ENCODE measurements around the gene CDKN2C. TPM values are rescaled to one million over a fixed set of nuclear protein-coding genes. Genes with fewer than 3 reads are reported as not detected.

The CDKN2C gene
- polyA plus RNA-seq, 1 of the 3 experiments (the other 2 are of a cell fraction), result 27.0 TPM

GRCh38 chr1:50970931-50971582 lies 1.0 kb downstream of the CDKN2C start:
- H2AFZ ChIP-seq (ENCODE audit: low read depth), result peak overlapping the region; percentile 67
- H3K4me2 ChIP-seq, result peak overlapping the region; percentile 96
- H3K4me3 ChIP-seq (ENCODE audit: low read depth in 2 of 2, low read length in 1 of 2), result peak overlapping the region; percentile 96
- H3K9me3 ChIP-seq, result no peaks in the 10 kb centered on the region
- TF ChIP-seq FOXJ3 (CRISPR knock-in tag; IDR thresholded peaks at IDR 0.05) (no peak), ELF1 (IDR thresholded peaks at IDR 0.05) (no peak), EZH2phosphoT487 (IDR thresholded peaks at IDR 0.05; ENCODE audit: borderline replicate concordance, low read depth) (no peak), JUND (IDR thresholded peaks at IDR 0.05) (no peak), TAF1 (IDR thresholded peaks at IDR 0.05; ENCODE audit: borderline replicate concordance, low read depth, low read length) (no peak), YY1 (IDR thresholded peaks at IDR 0.05; ENCODE audit: low read depth) (no peak), GABPA (IDR thresholded peaks at IDR 0.05; ENCODE audit: low read depth) (no peak), SIN3A (IDR thresholded peaks at IDR 0.05; ENCODE audit: borderline replicate concordance, low read depth, low read length) (peak; percentile 43; the same call in 1 of the 2 replicates), MEF2A (IDR thresholded peaks at IDR 0.05; ENCODE audit: borderline replicate concordance, low read depth) (no peak), NFIC (IDR thresholded peaks at IDR 0.05; ENCODE audit: borderline replicate concordance) (no peak), RXRA (IDR thresholded peaks at IDR 0.05; ENCODE audit: borderline replicate concordance, low read depth) (no peak), FOXM1 (IDR thresholded peaks at IDR 0.05; ENCODE audit: low read depth) (no peak), FOSL2 (IDR thresholded peaks at IDR 0.05; ENCODE audit: borderline replicate concordance, low read depth) (no peak), MXI1 (IDR thresholded peaks at IDR 0.05; ENCODE audit: low read depth, low read length) (peak; percentile 62)
- TF ChIP-seq, protein P1, sequence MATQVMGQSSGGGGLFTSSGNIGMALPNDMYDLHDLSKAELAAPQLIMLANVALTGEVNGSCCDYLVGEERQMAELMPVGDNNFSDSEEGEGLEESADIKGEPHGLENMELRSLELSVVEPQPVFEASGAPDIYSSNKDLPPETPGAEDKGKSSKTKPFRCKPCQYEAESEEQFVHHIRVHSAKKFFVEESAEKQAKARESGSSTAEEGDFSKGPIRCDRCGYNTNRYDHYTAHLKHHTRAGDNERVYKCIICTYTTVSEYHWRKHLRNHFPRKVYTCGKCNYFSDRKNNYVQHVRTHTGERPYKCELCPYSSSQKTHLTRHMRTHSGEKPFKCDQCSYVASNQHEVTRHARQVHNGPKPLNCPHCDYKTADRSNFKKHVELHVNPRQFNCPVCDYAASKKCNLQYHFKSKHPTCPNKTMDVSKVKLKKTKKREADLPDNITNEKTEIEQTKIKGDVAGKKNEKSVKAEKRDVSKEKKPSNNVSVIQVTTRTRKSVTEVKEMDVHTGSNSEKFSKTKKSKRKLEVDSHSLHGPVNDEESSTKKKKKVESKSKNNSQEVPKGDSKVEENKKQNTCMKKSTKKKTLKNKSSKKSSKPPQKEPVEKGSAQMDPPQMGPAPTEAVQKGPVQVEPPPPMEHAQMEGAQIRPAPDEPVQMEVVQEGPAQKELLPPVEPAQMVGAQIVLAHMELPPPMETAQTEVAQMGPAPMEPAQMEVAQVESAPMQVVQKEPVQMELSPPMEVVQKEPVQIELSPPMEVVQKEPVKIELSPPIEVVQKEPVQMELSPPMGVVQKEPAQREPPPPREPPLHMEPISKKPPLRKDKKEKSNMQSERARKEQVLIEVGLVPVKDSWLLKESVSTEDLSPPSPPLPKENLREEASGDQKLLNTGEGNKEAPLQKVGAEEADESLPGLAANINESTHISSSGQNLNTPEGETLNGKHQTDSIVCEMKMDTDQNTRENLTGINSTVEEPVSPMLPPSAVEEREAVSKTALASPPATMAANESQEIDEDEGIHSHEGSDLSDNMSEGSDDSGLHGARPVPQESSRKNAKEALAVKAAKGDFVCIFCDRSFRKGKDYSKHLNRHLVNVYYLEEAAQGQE (IDR thresholded peaks at IDR 0.05; ENCODE audit: low read depth, low read length), result no peak
- TF ChIP-seq, protein P2, sequence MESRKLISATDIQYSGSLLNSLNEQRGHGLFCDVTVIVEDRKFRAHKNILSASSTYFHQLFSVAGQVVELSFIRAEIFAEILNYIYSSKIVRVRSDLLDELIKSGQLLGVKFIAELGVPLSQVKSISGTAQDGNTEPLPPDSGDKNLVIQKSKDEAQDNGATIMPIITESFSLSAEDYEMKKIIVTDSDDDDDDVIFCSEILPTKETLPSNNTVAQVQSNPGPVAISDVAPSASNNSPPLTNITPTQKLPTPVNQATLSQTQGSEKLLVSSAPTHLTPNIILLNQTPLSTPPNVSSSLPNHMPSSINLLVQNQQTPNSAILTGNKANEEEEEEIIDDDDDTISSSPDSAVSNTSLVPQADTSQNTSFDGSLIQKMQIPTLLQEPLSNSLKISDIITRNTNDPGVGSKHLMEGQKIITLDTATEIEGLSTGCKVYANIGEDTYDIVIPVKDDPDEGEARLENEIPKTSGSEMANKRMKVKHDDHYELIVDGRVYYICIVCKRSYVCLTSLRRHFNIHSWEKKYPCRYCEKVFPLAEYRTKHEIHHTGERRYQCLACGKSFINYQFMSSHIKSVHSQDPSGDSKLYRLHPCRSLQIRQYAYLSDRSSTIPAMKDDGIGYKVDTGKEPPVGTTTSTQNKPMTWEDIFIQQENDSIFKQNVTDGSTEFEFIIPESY (IDR thresholded peaks at IDR 0.05; ENCODE audit: borderline replicate concordance, low read depth), result no peak
- TF ChIP-seq, protein P3, sequence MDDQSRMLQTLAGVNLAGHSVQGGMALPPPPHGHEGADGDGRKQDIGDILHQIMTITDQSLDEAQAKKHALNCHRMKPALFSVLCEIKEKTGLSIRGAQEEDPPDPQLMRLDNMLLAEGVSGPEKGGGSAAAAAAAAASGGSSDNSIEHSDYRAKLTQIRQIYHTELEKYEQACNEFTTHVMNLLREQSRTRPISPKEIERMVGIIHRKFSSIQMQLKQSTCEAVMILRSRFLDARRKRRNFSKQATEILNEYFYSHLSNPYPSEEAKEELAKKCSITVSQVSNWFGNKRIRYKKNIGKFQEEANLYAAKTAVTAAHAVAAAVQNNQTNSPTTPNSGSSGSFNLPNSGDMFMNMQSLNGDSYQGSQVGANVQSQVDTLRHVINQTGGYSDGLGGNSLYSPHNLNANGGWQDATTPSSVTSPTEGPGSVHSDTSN (IDR thresholded peaks at IDR 0.05), result no peak
- H3K9me2 ChIP-seq, result no peaks in the 10 kb centered on the region
- H3K27ac ChIP-seq (ENCODE audit: low read depth in 2 of 2, low read length in 1 of 2), result peak overlapping the region; percentile 93 to 95
- peak overlapping the region; percentile 86 for H3K9ac ChIP-seq
- ChIA-PET CTCF (interaction anchor here (1.1 to 3.7 kb wide), 4 partner anchors 10 to 218 kb away, joined by 5 to 23 read pairs (median 6); partner anchors contain the start of gene FAF1), POLR2A (no interaction called here)
- no peaks in the 10 kb centered on the region for H3K27me3 ChIP-seq (ENCODE audit: insufficient read depth)
- peaks cover 68% of the 10 kb centered on the region for H3K79me2 ChIP-seq (ENCODE audit: insufficient read depth)
- no peaks in the 10 kb centered on the region for H4K20me1 ChIP-seq (ENCODE audit: insufficient read depth)
- WGBS (ENCODE audit: low lambda C conversion rate), result 1% methylated on average over 7 of the region's 7 CpGs
- peaks cover 0 to 15% of the 10 kb centered on the region in 2 experiments; a peak in 3 of 4 replicates for H3K4me1 ChIP-seq (ENCODE audit: control insufficient read depth in 1 of 2, insufficient read depth in 2 of 2, low read depth in 1 of 2, low read length in 1 of 2)
- no peak for DNase-seq
- peaks cover 8 to 10% of the 10 kb centered on the region in 2 experiments for H3K36me3 ChIP-seq (replicated peaks in 1 of 2; ENCODE audit: control insufficient read depth in 1 of 2, insufficient read depth in 2 of 2, low read length in 1 of 2)
- peaks cover 34% of the 10 kb centered on the region for H3F3A ChIP-seq (replicated peaks; ENCODE audit: insufficient read depth)

Measured in SK-N-SH (cell line).